Mesenchymal stem cell (in vitro differentiated cells and primary cell): Measurements from ENCODE around the gene SYT9.

Experiments
- DNase-seq: peaks from one replicate; pipeline ENCODE4 v3.0.0-alpha.2; 2013
- H2AFZ ChIP-seq: one replicate; pipeline ENCODE4 v1.6.1; 2013; ENCODE audit warnings: low read depth, mild to moderate bottlenecking, control low read depth, inconsistent platforms, low read length, moderate library complexity
- H2AK5ac ChIP-seq: 2 replicates; pipeline ENCODE4 v1.6.1; 2013; ENCODE audit warnings: low read length, moderate library complexity, mild to moderate bottlenecking, inconsistent platforms; ENCODE audit not compliant: severe bottlenecking
- H2BK120ac ChIP-seq: one replicate; pipeline ENCODE4 v1.6.1; 2013; ENCODE audit warnings: low read depth, mild to moderate bottlenecking, inconsistent platforms, low read length, moderate library complexity
- H2BK12ac ChIP-seq, 2 experiments: one replicate each; pipeline ENCODE4 v1.6.1; 2013; ENCODE audit warnings: inconsistent platforms in 2 of 2, low read length in 2 of 2, mild to moderate bottlenecking in 2 of 2, moderate library complexity in 2 of 2, control low read depth in 1 of 2
- H2BK15ac ChIP-seq: one replicate; pipeline ENCODE4 v1.6.1; 2013; ENCODE audit warnings: mild to moderate bottlenecking, low read depth, inconsistent platforms; ENCODE audit not compliant: poor library complexity, severe bottlenecking
- H2BK5ac ChIP-seq: 2 replicates; pipeline ENCODE4 v1.6.1; 2013; ENCODE audit warnings: low read depth, mild to moderate bottlenecking, low read length, control low read depth, inconsistent platforms; ENCODE audit not compliant: poor library complexity, severe bottlenecking
- H3K14ac ChIP-seq, 2 experiments: one replicate each; pipeline ENCODE4 v1.6.1; 2013; ENCODE audit warnings: inconsistent platforms in 2 of 2, low read length in 2 of 2, control low read depth in 1 of 2, mild to moderate bottlenecking in 1 of 2, moderate library complexity in 1 of 2
- H3K18ac ChIP-seq, 2 experiments: one replicate each; pipeline ENCODE4 v1.6.1; 2013; ENCODE audit warnings: inconsistent platforms in 2 of 2, low read length in 2 of 2, control low read depth in 1 of 2, low read depth in 1 of 2, mild to moderate bottlenecking in 1 of 2
- H3K23ac ChIP-seq, 2 experiments: one replicate each; pipeline ENCODE4 v1.6.1; 2013; ENCODE audit warnings: inconsistent platforms in 2 of 2, low read length in 2 of 2, mild to moderate bottlenecking in 2 of 2, moderate library complexity in 2 of 2, control low read depth in 1 of 2
- H3K27ac ChIP-seq: 2 replicates; pipeline ENCODE4 v1.5.1; 2013; ENCODE audit warnings: mild to moderate bottlenecking, moderate library complexity, low read length, control low read depth, inconsistent platforms; ENCODE audit not compliant: poor library complexity, severe bottlenecking
- H3K27me3 ChIP-seq, 2 experiments: 2 replicates each; pipeline versions ENCODE4 v1.6.1 to v1.7.0; 2013; ENCODE audit warnings: low read length in 2 of 2, mild to moderate bottlenecking in 2 of 2, moderate library complexity in 2 of 2, control low read depth in 1 of 2, inconsistent platforms in 1 of 2; ENCODE audit not compliant: control insufficient read depth in 1 of 2, insufficient read depth in 1 of 2
- H3K36me3 ChIP-seq, 2 experiments: 2 replicates each; pipeline versions ENCODE4 v1.6.1 to v1.7.0; 2013; ENCODE audit warnings: low read length in 2 of 2, control low read depth in 1 of 2, inconsistent platforms in 1 of 2, low read depth in 1 of 2, mild to moderate bottlenecking in 1 of 2; ENCODE audit not compliant: insufficient read depth in 2 of 2, control insufficient read depth in 1 of 2
- H3K4ac ChIP-seq, 2 experiments: one replicate each; pipeline ENCODE4 v1.6.1; 2013; ENCODE audit warnings: inconsistent platforms in 2 of 2, low read length in 2 of 2, mild to moderate bottlenecking in 2 of 2, moderate library complexity in 2 of 2, control low read depth in 1 of 2, low read depth in 1 of 2
- H3K4me1 ChIP-seq: 2 replicates; pipeline ENCODE4 v1.6.1; 2013; ENCODE audit warnings: low read depth, low read length, control low read depth; ENCODE audit not compliant: control insufficient read depth, insufficient read depth
- H3K4me2 ChIP-seq: 2 replicates; pipeline ENCODE4 v1.6.1; 2013; ENCODE audit warnings: low read length, mild to moderate bottlenecking, inconsistent platforms; ENCODE audit not compliant: poor library complexity, severe bottlenecking
- H3K4me3 ChIP-seq, 2 experiments: 2 replicates each; pipeline versions ENCODE4 v1.5.1 to v1.7.0; 2013; ENCODE audit warnings: low read length in 2 of 2, mild to moderate bottlenecking in 2 of 2, control low read depth in 1 of 2, low read depth in 1 of 2; ENCODE audit not compliant: insufficient read depth in 1 of 2
- H3K79me1 ChIP-seq: replicated peaks from 2 replicates; pipeline ENCODE4 v1.6.1; 2013; ENCODE audit warnings: mild to moderate bottlenecking, control low read depth, low read length, inconsistent platforms; ENCODE audit not compliant: poor library complexity, severe bottlenecking
- H3K9ac ChIP-seq: 2 replicates; pipeline ENCODE4 v1.7.0; 2013; ENCODE audit warnings: mild to moderate bottlenecking, low read length, moderate library complexity
- H3K9me3 ChIP-seq: 2 replicates; pipeline ENCODE4 v1.7.0; 2013; ENCODE audit warnings: mild to moderate bottlenecking, low read length; ENCODE audit not compliant: control insufficient read depth
- H4K8ac ChIP-seq: one replicate; pipeline ENCODE4 v1.6.1; 2013; ENCODE audit warnings: inconsistent platforms, mild to moderate bottlenecking, low read length, moderate library complexity
- H4K91ac ChIP-seq: one replicate; pipeline ENCODE4 v1.6.1; 2013; ENCODE audit warnings: mild to moderate bottlenecking, low read length, inconsistent platforms
- WGBS: methylation state at CpG from one replicate; pipeline ENCODE4 v1.1.7; 2013; ENCODE audit warnings: mixed read lengths; 5-methylcytosine and 5-hydroxymethylcytosine counted together

Gene SYT9

GRCh38 chr11:7462706-7463105, 211.0 kb downstream of the SYT9 start:
- no peak overlapping the region for H4K8ac ChIP-seq
- H3K4me2 ChIP-seq, result no peak overlapping the region
- H2BK12ac ChIP-seq, result no peak overlapping the region
- H3K9me3 ChIP-seq, result no peaks in the 10 kb centered on the region
- no peak overlapping the region for H3K18ac ChIP-seq
- no peak for DNase-seq
- H3K4me3 ChIP-seq, result no peak overlapping the region
- H3K27ac ChIP-seq, result no peak overlapping the region
- WGBS, result 50% methylated on average over 1 of the region's 1 CpG
- no peak overlapping the region for H3K9ac ChIP-seq
- H2AK5ac ChIP-seq, result no peak overlapping the region
- no peak overlapping the region for H2BK5ac ChIP-seq
- H3K23ac ChIP-seq, result no peak overlapping the region
- H2BK120ac ChIP-seq, result no peak overlapping the region
- H3K4me1 ChIP-seq, result no peaks in the 10 kb centered on the region
- no peak overlapping the region for H4K91ac ChIP-seq
- H2BK15ac ChIP-seq, result no peak overlapping the region
- H3K4ac ChIP-seq, result no peak overlapping the region
- no peaks in the 10 kb centered on the region for H3K79me1 ChIP-seq
- H2AFZ ChIP-seq, result no peak overlapping the region
- peaks cover 0 to 4% of the 10 kb centered on the region in 2 experiments for H3K27me3 ChIP-seq
- no peak overlapping the region for H3K14ac ChIP-seq
- no peaks in the 10 kb centered on the region for H3K36me3 ChIP-seq

GRCh38 chr11:7467652-7468051, 215.9 kb downstream of the SYT9 start:
- no peak overlapping the region for H3K4me2 ChIP-seq
- H3K79me1 ChIP-seq, result no peaks in the 10 kb centered on the region
- H3K27me3 ChIP-seq, result peaks cover 0 to 4% of the 10 kb centered on the region in 2 experiments
- 62% methylated on average over 2 of the region's 2 CpGs for WGBS
- H2BK120ac ChIP-seq, result no peak overlapping the region
- DNase-seq, result no peak
- H3K36me3 ChIP-seq, result no peaks in the 10 kb centered on the region
- H3K4me3 ChIP-seq, result no peak overlapping the region
- H3K14ac ChIP-seq, result no peak overlapping the region
- H3K23ac ChIP-seq, result no peak overlapping the region
- no peak overlapping the region for H3K4ac ChIP-seq
- H3K4me1 ChIP-seq, result no peaks in the 10 kb centered on the region
- no peaks in the 10 kb centered on the region for H3K9me3 ChIP-seq
- no peak overlapping the region for H4K8ac ChIP-seq
- no peak overlapping the region for H2AK5ac ChIP-seq
- H4K91ac ChIP-seq, result no peak overlapping the region
- no peak overlapping the region for H3K18ac ChIP-seq
- no peak overlapping the region for H3K27ac ChIP-seq
- H2AFZ ChIP-seq, result no peak overlapping the region
- no peak overlapping the region for H2BK5ac ChIP-seq
- no peak overlapping the region for H3K9ac ChIP-seq
- no peak overlapping the region for H2BK15ac ChIP-seq
- H2BK12ac ChIP-seq, result no peak overlapping the region

- H3K9me3 ChIP-seq, result no peaks in the 10 kb centered on the region
- no peaks in the 10 kb centered on the region for H3K4me1 ChIP-seq
- no peak overlapping the region for H2AFZ ChIP-seq
- H4K8ac ChIP-seq, result no peak overlapping the region
- H2AK5ac ChIP-seq, result no peak overlapping the region
- H3K27ac ChIP-seq, result no peak overlapping the region
- no peak overlapping the region for H2BK120ac ChIP-seq
- WGBS, result 79% methylated on average over 5 of the region's 5 CpGs
- no peak overlapping the region for H2BK15ac ChIP-seq
- H3K18ac ChIP-seq, result no peak overlapping the region
- no peak overlapping the region for H3K4me3 ChIP-seq
- H2BK5ac ChIP-seq, result no peak overlapping the region
- DNase-seq, result no peak
- no peaks in the 10 kb centered on the region for H3K27me3 ChIP-seq
- H3K9ac ChIP-seq, result no peak overlapping the region
- no peak overlapping the region for H3K23ac ChIP-seq
- no peak overlapping the region for H2BK12ac ChIP-seq
- no peak overlapping the region for H4K91ac ChIP-seq
- H3K36me3 ChIP-seq, result no peaks in the 10 kb centered on the region
- H3K14ac ChIP-seq, result no peak overlapping the region
- H3K79me1 ChIP-seq, result no peaks in the 10 kb centered on the region
- H3K4ac ChIP-seq, result no peak overlapping the region
- no peak overlapping the region for H3K4me2 ChIP-seq
These were observed 217.7 kb downstream of the SYT9 start for GRCh38 chr11:7469351-7469865.

- no peak overlapping the region for H3K23ac ChIP-seq
- no peaks in the 10 kb centered on the region for H3K36me3 ChIP-seq
- H3K9me3 ChIP-seq, result no peaks in the 10 kb centered on the region
- H2BK120ac ChIP-seq, result no peak overlapping the region
- no peak overlapping the region for H3K4me2 ChIP-seq
- WGBS, result 88% methylated on average over 4 of the region's 7 CpGs
- no peak overlapping the region for H3K4me3 ChIP-seq
- H2BK5ac ChIP-seq, result no peak overlapping the region
- H4K91ac ChIP-seq, result no peak overlapping the region
- H2AK5ac ChIP-seq, result no peak overlapping the region
- H3K9ac ChIP-seq, result no peak overlapping the region
- no peak overlapping the region for H2BK15ac ChIP-seq
- H3K14ac ChIP-seq, result no peak overlapping the region
- no peak overlapping the region for H4K8ac ChIP-seq
- H2BK12ac ChIP-seq, result no peak overlapping the region
- no peak overlapping the region for H2AFZ ChIP-seq
- H3K79me1 ChIP-seq, result no peaks in the 10 kb centered on the region
- no peak overlapping the region for H3K4ac ChIP-seq
- H3K4me1 ChIP-seq, result no peaks in the 10 kb centered on the region
- H3K27ac ChIP-seq, result no peak overlapping the region
- H3K27me3 ChIP-seq, result no peaks in the 10 kb centered on the region
- DNase-seq, result no peak
- no peak overlapping the region for H3K18ac ChIP-seq
These were observed 219.4 kb downstream of the SYT9 start for GRCh38 chr11:7471071-7471470.
